CD4-positive, CD25-positive, alpha-beta regulatory T cell (primary cell): ENCODE measurements around the gene OR6K6. TPM values are rescaled to one million over a fixed set of nuclear protein-coding genes. Genes with fewer than 3 reads are reported as not detected.

Source experiments
- ATAC-seq, 2 donors: fragments of 150-1000 bp; cut with Tn5 transposase; one replicate each; pipeline ENCODE4 v1.10.0; 2021; ENCODE audit warnings: low read depth in 2 of 2, moderate number of reproducible peaks in 2 of 2, moderate library complexity in 1 of 2
- DNase-seq, 3 donors: peaks; one replicate each; pipeline versions ENCODE4 v3.0.0 to v3.0.0-alpha.2; 2012 to 2022; ENCODE audit warnings: mixed read lengths in 1 of 3
- H3K27ac ChIP-seq: one replicate; pipeline ENCODE4 v1.7.0; 2013; ENCODE audit warnings: mild to moderate bottlenecking, low read length; ENCODE audit not compliant: insufficient read depth, poor library complexity, severe bottlenecking
- H3K27me3 ChIP-seq: one replicate; pipeline ENCODE4 v1.7.0; 2013; ENCODE audit warnings: low read length; ENCODE audit not compliant: control insufficient read depth, insufficient read depth
- H3K36me3 ChIP-seq: one replicate; pipeline ENCODE4 v1.7.0; 2013; ENCODE audit warnings: mild to moderate bottlenecking, low read length, moderate library complexity; ENCODE audit not compliant: control insufficient read depth, insufficient read depth
- H3K4me1 ChIP-seq: 2 replicates; pipeline ENCODE4 v1.7.0; 2013; ENCODE audit warnings: mild to moderate bottlenecking, low read length; ENCODE audit not compliant: insufficient read depth, control insufficient read depth, poor library complexity, severe bottlenecking
- H3K4me3 ChIP-seq: one replicate; pipeline ENCODE4 v1.7.0; 2013; ENCODE audit warnings: low read depth, mild to moderate bottlenecking, low read length, moderate library complexity
- H3K9me3 ChIP-seq, 2 experiments: 1 replicate in 1 of 2; 2 replicates in 1 of 2; pipeline ENCODE4 v1.7.0; 2013; ENCODE audit warnings: low read length in 2 of 2, mild to moderate bottlenecking in 1 of 2, moderate library complexity in 1 of 2; ENCODE audit not compliant: control insufficient read depth in 2 of 2
- H3K27ac Mint-ChIP-seq, 3 donors: one replicate each; pipeline ENCODE4 v1.8.0; 2020 to 2022; ENCODE audit warnings: mild to moderate bottlenecking in 3 of 3, mixed read lengths in 3 of 3, moderate library complexity in 2 of 3
- H3K27me3 Mint-ChIP-seq: one replicate; pipeline ENCODE4 v1.8.0; 2022; ENCODE audit warnings: mild to moderate bottlenecking, mixed read lengths
- H3K36me3 Mint-ChIP-seq: one replicate; pipeline ENCODE4 v1.8.0; 2020; ENCODE audit warnings: mixed read lengths
- H3K4me1 Mint-ChIP-seq, 4 donors: one replicate each; pipeline ENCODE4 v1.8.0; 2020 to 2022; ENCODE audit warnings: mixed read lengths in 4 of 4, mild to moderate bottlenecking in 1 of 4
- H3K4me3 Mint-ChIP-seq, 4 donors: one replicate each; pipeline ENCODE4 v1.8.0; 2020 to 2022; ENCODE audit warnings: mild to moderate bottlenecking in 4 of 4, mixed read lengths in 4 of 4, moderate library complexity in 3 of 4
- H3K9me3 Mint-ChIP-seq, 7 donors: one replicate each; pipeline ENCODE4 v1.8.0; 2020 to 2022; ENCODE audit warnings: mixed read lengths in 7 of 7, mild to moderate bottlenecking in 3 of 7, moderate library complexity in 2 of 7
- polyA plus RNA-seq, 4 donors: library from polyadenylated mRNA; unstranded; fragments of 300-500 nt; fragmentation: Illumina TruSeq; gene quantifications; one replicate each; pipeline ENCODE4 v1.2.3, GENCODE V29; 2021
- total RNA-seq: library from RNA; stranded (reverse); gene quantifications from one replicate; pipeline ENCODE4 v1.2.3, GENCODE V29; 2022

OR6K6 gene
- total and polyA plus RNA-seq, 5 donors from 2014 or later, result not detected

- Histone ChIP-seq H3K27ac (no peak overlapping the region), H3K9me3 (no peaks in the 10 kb centered on the region), H3K27me3 (peaks cover 22% of the 10 kb centered on the region), H3K4me1 (no peaks in the 10 kb centered on the region), H3K4me3 (no peak overlapping the region), H3K36me3 (no peaks in the 10 kb centered on the region)
- Mint-ChIP-seq H3K27me3 (peaks cover 21% of the 10 kb centered on the region), H3K9me3 (no peaks in the 10 kb centered on the region), H3K36me3 (no peaks in the 10 kb centered on the region), H3K4me1 (peaks cover 0 to 1% (median 0%) of the 10 kb centered on the region in 4 donors), H3K4me3 (no peak overlapping the region), H3K27ac (no peak overlapping the region)
- DNase-seq (no peak), ATAC-seq (no peak)
Measured at GRCh38 chr1:158801396-158801795, 46.9 kb downstream of the OR6K6 start.

DNA sequence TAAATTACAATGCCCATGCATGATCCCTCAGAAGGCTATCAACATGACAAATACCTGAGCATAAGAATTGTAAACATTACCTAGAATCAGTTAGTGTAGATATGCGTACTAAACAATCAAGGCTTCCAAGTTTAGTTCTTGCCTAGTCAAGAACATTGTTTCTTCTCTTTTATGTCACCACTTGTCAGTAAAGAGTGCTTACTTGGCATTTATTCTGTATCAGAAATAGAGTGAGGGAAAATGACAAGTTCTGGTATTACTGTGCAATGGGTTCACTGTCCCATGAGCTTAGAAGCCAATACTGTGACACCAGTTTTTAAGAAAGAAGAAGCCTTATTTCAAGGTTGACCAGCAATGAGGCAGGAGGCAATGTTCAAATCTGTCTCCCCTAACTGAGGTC is 49.2 kb downstream of the OR6K6 start:
- no peak overlapping the region for H3K27ac Mint-ChIP-seq
- no peak for ATAC-seq
- Histone ChIP-seq H3K9me3 (no peaks in the 10 kb centered on the region), H3K4me1 (no peaks in the 10 kb centered on the region), H3K27ac (no peak overlapping the region), H3K4me3 (no peak overlapping the region), H3K27me3 (peaks cover 22% of the 10 kb centered on the region), H3K36me3 (no peaks in the 10 kb centered on the region)
- H3K27me3 Mint-ChIP-seq, result peaks cover 29% of the 10 kb centered on the region
- no peak for DNase-seq
- H3K36me3 Mint-ChIP-seq, result no peaks in the 10 kb centered on the region
- no peak overlapping the region for H3K4me3 Mint-ChIP-seq
- no peaks in the 10 kb centered on the region for H3K9me3 Mint-ChIP-seq
- peaks cover 0 to 1% (median 0%) of the 10 kb centered on the region in 4 donors for H3K4me1 Mint-ChIP-seq

Other genes starting within 250 kb of the OR6K6 start
- not detected for gene OR6Y1, start 200.3 kb upstream of the OR6K6 start, total RNA-seq
- not detected for gene OR6Y1, start 200.3 kb upstream of the OR6K6 start, polyA plus RNA-seq
- not detected for gene OR6P1, start 184.1 kb upstream of the OR6K6 start, total RNA-seq
- gene OR6P1, start 184.1 kb upstream of the OR6K6 start, polyA plus RNA-seq, result not detected
- gene OR10X1, start 174.8 kb upstream of the OR6K6 start, total RNA-seq, result not detected
- not detected for gene OR10X1, start 174.8 kb upstream of the OR6K6 start, polyA plus RNA-seq
- not detected for gene OR10Z1, start 149.5 kb upstream of the OR6K6 start, total RNA-seq
- not detected for gene OR10Z1, start 149.5 kb upstream of the OR6K6 start, polyA plus RNA-seq
- gene SPTA1, start 68.0 kb upstream of the OR6K6 start, total RNA-seq, result not detected
- not detected for gene SPTA1, start 68.0 kb upstream of the OR6K6 start, polyA plus RNA-seq
- gene OR6K2, start 54.1 kb upstream of the OR6K6 start, total RNA-seq, result not detected
- gene OR6K2, start 54.1 kb upstream of the OR6K6 start, polyA plus RNA-seq, result not detected
- not detected for gene OR6K3, start 34.0 kb upstream of the OR6K6 start, total RNA-seq
- not detected for gene OR6K3, start 34.0 kb upstream of the OR6K6 start, polyA plus RNA-seq
- not detected for gene OR6N1, start 17.5 kb downstream of the OR6K6 start, total RNA-seq
- gene OR6N1, start 17.5 kb downstream of the OR6K6 start, polyA plus RNA-seq, result not detected
- gene OR6N2, start 26.5 kb downstream of the OR6K6 start, total RNA-seq, result not detected
- not detected for gene OR6N2, start 26.5 kb downstream of the OR6K6 start, polyA plus RNA-seq
- not detected for gene MNDA, start 76.6 kb downstream of the OR6K6 start, total RNA-seq
- 1 to 10 TPM in 1 of 4 donors, under 1 TPM in 2, not detected in 1; 0.15 to 1.3 (median 0.52) TPM for gene MNDA, start 76.6 kb downstream of the OR6K6 start, polyA plus RNA-seq
- gene PYHIN1, start 176.8 kb downstream of the OR6K6 start, total RNA-seq, result 97.3 TPM
- 100 to 1,000 TPM in 2 of 4 donors, 10 to 100 TPM in 2; 98.0 to 112 (median 102) TPM for gene PYHIN1, start 176.8 kb downstream of the OR6K6 start, polyA plus RNA-seq